ENCODE data around the gene PI4KB.

DNA sequence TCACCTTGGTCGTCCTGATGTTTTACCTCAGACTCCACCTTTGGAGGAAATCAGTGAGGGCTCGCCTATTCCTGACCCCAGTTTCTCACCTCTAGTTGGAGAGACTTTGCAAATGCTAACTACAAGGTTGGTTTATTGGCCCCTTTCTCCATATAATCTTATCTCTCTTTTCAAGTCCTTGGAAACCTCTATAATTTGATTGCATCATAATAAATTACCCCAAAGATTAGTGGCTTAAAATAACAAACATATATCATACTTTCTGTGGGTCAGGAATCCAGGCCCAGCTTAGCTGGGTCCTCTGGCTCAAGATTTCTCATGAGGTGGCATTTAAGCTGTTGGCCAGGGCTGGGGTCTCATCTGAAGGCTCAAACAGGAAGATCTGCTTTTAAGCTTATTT lies 84.8 kb downstream of the PI4KB start:
- TF ChIP-seq ZFX (CRISPR knock-in tag; IDR thresholded peaks at IDR 0.05; ENCODE audit: low read depth) (no peak), MBD4 (IDR thresholded peaks at IDR 0.05; ENCODE audit: borderline replicate concordance, low read length) (no peak), ZNF773 (CRISPR knock-in tag; IDR thresholded peaks at IDR 0.05; ENCODE audit: borderline replicate concordance) (no peak), TRIM24 (CRISPR knock-in tag; IDR thresholded peaks at IDR 0.05) (no peak), ZNF121 (CRISPR knock-in tag; IDR thresholded peaks at IDR 0.05) (no peak), ETV6 (CRISPR knock-in tag; conservative IDR thresholded peaks at IDR 0.05) (no peak), FOSL1 (CRISPR knock-in tag; IDR thresholded peaks at IDR 0.05; ENCODE audit: borderline replicate concordance) (no peak)
- TF ChIP-seq, protein P1, sequence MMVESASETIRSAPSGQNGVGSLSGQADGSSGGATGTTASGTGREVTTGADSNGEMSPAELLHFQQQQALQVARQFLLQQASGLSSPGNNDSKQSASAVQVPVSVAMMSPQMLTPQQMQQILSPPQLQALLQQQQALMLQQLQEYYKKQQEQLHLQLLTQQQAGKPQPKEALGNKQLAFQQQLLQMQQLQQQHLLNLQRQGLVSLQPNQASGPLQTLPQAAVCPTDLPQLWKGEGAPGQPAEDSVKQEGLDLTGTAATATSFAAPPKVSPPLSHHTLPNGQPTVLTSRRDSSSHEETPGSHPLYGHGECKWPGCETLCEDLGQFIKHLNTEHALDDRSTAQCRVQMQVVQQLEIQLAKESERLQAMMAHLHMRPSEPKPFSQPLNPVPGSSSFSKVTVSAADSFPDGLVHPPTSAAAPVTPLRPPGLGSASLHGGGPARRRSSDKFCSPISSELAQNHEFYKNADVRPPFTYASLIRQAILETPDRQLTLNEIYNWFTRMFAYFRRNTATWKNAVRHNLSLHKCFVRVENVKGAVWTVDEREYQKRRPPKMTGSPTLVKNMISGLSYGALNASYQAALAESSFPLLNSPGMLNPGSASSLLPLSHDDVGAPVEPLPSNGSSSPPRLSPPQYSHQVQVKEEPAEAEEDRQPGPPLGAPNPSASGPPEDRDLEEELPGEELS (CRISPR knock-in tag; IDR thresholded peaks at IDR 0.05) = no peak
- TF ChIP-seq, protein P2, sequence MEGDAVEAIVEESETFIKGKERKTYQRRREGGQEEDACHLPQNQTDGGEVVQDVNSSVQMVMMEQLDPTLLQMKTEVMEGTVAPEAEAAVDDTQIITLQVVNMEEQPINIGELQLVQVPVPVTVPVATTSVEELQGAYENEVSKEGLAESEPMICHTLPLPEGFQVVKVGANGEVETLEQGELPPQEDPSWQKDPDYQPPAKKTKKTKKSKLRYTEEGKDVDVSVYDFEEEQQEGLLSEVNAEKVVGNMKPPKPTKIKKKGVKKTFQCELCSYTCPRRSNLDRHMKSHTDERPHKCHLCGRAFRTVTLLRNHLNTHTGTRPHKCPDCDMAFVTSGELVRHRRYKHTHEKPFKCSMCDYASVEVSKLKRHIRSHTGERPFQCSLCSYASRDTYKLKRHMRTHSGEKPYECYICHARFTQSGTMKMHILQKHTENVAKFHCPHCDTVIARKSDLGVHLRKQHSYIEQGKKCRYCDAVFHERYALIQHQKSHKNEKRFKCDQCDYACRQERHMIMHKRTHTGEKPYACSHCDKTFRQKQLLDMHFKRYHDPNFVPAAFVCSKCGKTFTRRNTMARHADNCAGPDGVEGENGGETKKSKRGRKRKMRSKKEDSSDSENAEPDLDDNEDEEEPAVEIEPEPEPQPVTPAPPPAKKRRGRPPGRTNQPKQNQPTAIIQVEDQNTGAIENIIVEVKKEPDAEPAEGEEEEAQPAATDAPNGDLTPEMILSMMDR (CRISPR knock-in tag; IDR thresholded peaks at IDR 0.05) = no peak

All from HepG2 (cell line).